GM19351 (cell line): ENCODE data around the gene DNMT3A.
"Not testable (repeated sequence)": the region's sequence is repeated elsewhere in the genome, so short reads cannot be mapped to it uniquely, and the experiment has no call there.

Experiments used
- ATAC-seq: cut with Tn5 transposase; IDR thresholded peaks from one replicate; pipeline ENCODE4 v1.9.1; 2021; ENCODE audit warnings: mild to moderate bottlenecking, moderate library complexity; ENCODE audit not compliant: unreplicated experiment

The DNMT3A gene

GRCh38 chr2:25286723-25287483 lies 54.8 kb downstream of the DNMT3A start:
- ATAC-seq: no peak

GRCh38 chr2:25286025-25286400 lies 55.7 kb downstream of the DNMT3A start:
- ATAC-seq: peak; percentile 73

GRCh38 chr2:25285265-25286024 lies 56.3 kb downstream of the DNMT3A start:
- no peak for ATAC-seq

GRCh38 chr2:25284756-25285155 lies 57.0 kb downstream of the DNMT3A start:
- ATAC-seq: no peak

- ATAC-seq: no peak
Observed at GRCh38 chr2:25283921-25284320, 57.8 kb downstream of the DNMT3A start.

- ATAC-seq: no peak
Observed at GRCh38 chr2:25281941-25282340, 59.8 kb downstream of the DNMT3A start.

GRCh38 chr2:25281522-25281921 lies 60.2 kb downstream of the DNMT3A start:
- no peak for ATAC-seq

GRCh38 chr2:25280051-25280687 lies 61.6 kb downstream of the DNMT3A start:
- no peak for ATAC-seq

GRCh38 chr2:25279091-25279651 lies 62.6 kb downstream of the DNMT3A start:
- peak; percentile 89 for ATAC-seq

- peak; percentile 34 for ATAC-seq
Observed at GRCh38 chr2:25276569-25277465, 64.9 kb downstream of the DNMT3A start.

- ATAC-seq: no peak
Observed at GRCh38 chr2:25275575-25275965, 66.2 kb downstream of the DNMT3A start.

- no peak for ATAC-seq
Observed at GRCh38 chr2:25274868-25275574, 66.7 kb downstream of the DNMT3A start.

- no peak for ATAC-seq
Observed at GRCh38 chr2:25273985-25274535, 67.7 kb downstream of the DNMT3A start.

GRCh38 chr2:25272705-25273104 lies 69.0 kb downstream of the DNMT3A start:
- not testable (repeated sequence) for ATAC-seq

GRCh38 chr2:25270061-25270460 lies 71.7 kb downstream of the DNMT3A start:
- ATAC-seq: no peak

GRCh38 chr2:25269233-25269632 lies 72.5 kb downstream of the DNMT3A start:
- no peak for ATAC-seq

- no peak for ATAC-seq
Observed at GRCh38 chr2:25268139-25268538, 73.6 kb downstream of the DNMT3A start.

- ATAC-seq: no peak
Observed at GRCh38 chr2:25266399-25266798, 75.3 kb downstream of the DNMT3A start.

- no peak for ATAC-seq
Observed at GRCh38 chr2:25265802-25266201, 75.9 kb downstream of the DNMT3A start.

GRCh38 chr2:25265001-25265400 lies 76.7 kb downstream of the DNMT3A start:
- no peak for ATAC-seq
